Limb (tissue), 2 donors: ENCODE results near the gene KCTD21.

Experiments
- DNase-seq, 2 donors: peaks; one replicate each; pipeline ENCODE4 v3.0.0-alpha.2; 2016; ENCODE audit errors: extremely low spot score in 2 of 2

The KCTD21 gene

DNA sequence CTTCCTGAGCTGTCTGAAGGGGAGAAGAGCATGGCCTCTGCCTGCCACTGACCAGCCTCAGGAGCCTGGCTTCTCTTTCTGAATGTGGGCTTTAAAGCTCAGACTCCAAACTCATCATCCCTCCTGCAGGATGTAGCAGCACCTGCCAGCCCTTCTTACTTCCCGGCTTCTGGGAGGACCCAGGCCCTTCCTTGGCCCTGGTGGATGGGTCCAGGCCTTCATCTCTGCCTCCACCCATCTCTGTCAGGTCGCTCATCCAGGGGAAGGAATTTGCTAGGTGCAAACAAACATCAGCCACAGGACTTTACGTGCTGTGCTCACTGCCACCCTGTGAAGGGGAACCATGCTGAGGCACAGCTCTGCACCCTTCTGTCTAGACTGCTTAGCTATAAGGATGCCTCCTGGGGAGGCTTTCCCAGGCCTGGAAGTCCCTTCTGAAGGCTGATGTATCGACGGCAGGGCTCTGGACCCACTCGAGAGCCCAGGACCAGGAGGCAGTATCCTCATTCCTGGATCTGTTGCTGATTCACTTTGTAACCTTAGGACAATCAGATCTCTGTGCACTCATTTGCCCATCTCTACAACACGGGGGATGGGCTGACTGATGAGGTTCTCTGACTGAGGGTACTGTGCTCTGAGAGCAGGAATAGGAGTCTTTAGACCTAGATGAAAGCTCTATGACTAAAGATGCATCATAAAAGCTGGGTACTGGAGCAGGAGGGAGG, 31.2 kb upstream of the KCTD21 start:
- DNase-seq, result no peak

DNA sequence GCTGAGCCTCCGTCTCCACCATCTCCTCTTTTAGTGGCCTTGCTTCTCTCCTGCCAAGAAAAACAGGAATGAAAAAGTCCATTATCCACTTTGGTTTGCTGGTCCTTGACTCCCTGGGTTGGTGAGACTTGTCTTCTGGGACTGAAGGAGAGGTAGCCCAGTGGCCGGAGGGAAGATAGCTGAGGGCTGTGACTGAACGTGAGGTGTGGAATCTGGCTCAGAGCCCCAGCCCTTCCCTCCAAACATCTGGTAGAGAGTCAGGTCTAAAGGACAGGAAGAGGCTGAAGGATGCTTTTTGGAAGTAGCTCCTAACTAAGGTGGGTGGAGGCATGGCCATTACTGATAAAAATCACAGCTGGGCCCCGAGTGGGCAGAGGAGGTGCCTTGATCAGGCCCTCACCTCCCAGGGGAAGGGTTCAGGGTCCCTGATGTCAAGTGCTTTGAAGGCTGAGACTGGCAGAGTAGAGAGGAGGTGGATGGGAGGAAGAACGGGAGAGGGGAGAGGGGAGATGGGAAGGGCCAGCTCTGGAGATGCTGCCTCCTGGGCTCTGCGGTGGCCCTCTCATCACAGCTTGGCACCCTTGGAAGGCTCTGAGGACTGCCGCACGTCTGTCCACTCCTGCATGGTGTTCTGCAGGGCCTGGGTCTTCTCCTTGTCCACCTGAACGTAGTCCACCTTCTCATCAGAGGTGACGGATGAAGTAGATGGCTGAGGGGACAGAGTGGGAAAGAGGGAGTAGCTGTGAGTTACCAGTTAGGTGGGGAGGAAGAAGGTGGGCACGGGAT, 30.5 kb upstream of the KCTD21 start:
- no peak for DNase-seq

DNA sequence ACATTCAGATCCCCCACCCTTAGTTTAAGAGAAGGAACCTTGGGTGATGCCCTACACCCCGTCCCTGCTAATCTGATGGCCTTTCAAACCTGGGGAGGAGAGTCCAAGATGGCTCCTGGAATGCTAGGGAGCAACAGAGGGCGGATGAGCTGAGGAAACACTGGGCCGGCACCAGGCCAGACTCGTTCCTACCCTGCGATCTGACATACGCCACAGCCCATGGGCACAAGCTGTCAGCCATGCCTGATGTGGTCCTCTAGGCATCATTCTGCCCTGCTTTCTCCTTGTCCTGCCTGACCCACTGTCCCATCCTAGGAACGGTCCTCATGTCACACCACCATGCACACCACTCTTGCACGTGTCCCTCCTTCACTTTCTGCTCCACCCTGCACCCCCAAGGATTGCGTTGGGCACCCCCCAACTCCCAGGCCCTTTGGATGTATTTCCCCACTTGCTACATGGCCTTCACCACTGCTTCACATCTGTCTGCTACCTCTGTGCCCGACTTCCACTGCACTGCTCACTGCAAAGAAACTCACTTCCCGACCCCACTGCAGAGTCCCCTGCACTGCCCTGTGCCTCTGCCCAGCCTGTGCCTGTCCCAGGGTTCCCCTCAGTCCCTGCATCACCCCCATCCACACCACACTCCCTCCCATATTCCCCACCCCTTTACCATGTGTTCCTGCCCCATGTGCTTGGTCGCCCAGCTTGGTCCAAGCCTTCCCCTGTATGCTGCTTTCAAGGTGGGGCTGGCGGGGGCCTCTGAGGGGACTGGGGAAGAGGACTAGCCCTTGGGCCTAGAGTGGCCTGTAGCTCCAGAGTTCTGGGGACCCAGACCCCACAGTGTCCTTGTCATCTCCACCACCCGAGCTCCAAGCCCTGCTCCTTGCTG, 29.5 kb upstream of the KCTD21 start:
- no peak for DNase-seq

DNA sequence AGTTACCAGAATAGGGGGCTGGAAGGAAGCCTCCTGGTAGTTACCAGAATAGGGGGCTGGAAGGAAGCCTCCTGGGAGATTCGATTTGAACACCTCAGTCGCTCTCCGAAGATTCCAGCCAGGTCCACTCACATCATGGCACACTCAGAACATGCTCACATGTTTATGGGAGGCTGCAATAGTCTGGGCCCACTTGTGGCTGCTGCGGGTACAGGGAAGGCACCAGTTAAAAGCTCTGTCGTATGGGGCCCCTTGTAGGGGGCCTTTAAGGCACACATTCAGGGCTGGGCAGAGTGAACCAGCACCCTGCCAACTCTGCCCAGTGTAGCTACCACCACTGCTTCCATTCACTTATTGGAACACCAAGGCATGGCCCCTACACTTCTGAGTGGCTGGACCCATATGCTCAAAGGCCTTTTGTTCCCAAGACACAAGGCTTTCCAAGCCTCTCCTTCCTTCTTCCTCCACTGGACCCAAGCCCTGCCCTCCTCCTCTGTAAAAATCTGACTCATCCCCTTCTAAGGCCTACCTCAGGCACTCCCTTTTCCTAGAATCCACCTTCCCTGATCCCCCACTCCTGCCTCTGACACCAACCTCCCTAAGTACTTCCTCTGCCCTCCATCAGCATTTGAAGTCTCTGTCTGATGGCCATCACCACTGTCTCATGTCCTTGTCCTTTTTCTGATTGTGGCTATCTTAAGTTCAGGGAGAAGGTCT, 28.3 kb upstream of the KCTD21 start:
- no peak for DNase-seq

DNA sequence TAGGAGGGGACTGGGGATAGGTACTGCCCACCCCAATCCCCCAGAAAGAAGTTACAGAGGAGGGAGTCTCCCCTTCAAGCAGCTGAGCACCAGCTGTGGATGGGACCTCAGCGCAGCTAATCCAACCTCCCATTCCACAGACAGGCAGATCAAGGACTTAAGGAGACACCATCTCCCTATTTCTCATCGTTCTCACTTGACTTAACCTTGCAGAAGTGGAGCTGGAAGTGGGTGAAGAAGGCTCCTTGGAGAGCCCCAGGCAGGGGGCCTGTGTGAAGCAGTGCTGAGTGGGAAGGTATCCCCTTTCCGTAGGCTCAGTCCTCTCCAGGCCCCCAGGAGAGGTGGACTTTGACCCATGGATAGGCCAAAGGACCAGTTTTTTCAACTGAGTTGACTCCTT, 27.6 kb upstream of the KCTD21 start:
- peak in 1 of 2 donors; percentile 2 for DNase-seq

DNA sequence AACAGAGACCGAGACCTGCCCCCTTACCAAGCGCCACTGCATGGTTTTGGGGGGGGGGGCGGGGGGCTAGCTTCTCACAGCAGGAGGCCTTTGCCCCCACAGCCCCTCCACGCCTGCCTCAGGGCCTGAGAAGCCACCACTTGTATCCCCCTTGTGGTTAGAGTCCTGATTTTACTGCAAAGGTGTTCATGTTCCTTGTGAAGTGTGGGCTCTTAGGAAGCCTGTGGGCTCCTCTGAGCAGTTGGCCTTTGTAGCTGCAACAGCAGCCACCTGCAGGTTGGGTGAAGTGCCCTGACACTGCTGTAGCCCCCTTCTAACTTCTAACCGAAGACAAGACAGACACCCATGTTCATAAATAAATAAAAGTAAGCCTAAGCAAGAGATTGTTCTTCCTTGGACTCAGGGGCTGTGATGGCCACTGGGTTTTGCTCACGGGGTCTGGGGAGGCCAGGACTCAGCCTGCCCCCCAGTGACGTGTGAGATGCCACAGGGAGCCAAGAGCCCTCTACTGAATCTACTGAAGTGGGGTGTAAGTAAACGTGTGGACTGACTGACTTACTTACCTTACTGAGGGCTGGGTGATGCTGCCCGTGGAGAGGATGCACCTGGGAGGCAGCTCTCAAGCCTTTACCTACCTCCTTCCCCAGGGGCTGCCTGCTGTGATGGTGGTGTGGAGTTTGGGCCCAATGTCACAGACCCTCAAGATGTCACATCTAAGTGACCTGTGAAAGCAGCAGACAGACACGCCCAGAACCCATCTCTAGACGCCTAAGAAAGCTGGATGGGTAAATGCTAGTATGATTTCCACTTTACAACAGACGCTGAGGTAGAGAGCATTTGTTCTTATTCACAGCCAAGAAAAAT, 26.1 kb upstream of the KCTD21 start:
- peak in 1 of 2 donors; percentile 20 for DNase-seq

DNA sequence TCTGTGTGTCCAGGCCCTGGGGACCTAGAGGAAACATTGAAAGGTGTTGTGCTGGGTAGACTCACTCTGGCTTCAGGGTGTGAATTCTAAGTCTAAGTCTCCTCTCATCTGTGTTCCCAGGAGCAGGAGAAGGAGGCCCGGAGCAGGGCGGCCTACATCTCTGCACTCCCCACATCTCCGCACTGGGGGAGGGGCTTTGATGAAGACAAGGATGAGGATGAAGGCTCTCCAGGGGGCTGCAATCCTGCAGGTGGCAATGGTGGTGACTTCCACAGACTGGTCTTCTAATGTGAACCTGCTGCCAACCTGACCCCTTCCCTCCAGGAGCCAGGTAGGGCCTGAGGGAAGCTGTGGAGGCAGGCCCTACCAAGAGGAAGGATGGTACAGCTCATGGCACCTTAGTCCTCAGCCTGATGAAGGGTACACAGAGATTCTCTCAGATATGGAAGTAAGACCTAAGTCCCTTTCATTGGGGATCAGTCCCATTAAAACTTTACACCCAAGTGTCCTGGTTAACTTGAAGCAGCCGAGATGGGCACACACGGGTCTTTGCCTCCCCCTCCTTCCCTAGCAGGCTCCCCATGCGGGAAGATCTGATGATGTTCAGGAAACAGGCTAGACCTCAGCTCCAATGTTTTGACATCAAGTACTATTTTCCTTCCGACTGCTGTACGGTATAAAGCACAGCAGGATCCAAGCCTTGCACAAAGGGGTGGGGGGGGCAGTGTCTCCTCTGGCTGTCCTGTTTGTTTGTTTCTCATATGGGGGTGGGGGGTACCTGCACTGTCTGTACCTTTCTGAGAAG, 25.3 kb upstream of the KCTD21 start:
- peak in 1 of 2 donors; percentile 20 for DNase-seq

DNA sequence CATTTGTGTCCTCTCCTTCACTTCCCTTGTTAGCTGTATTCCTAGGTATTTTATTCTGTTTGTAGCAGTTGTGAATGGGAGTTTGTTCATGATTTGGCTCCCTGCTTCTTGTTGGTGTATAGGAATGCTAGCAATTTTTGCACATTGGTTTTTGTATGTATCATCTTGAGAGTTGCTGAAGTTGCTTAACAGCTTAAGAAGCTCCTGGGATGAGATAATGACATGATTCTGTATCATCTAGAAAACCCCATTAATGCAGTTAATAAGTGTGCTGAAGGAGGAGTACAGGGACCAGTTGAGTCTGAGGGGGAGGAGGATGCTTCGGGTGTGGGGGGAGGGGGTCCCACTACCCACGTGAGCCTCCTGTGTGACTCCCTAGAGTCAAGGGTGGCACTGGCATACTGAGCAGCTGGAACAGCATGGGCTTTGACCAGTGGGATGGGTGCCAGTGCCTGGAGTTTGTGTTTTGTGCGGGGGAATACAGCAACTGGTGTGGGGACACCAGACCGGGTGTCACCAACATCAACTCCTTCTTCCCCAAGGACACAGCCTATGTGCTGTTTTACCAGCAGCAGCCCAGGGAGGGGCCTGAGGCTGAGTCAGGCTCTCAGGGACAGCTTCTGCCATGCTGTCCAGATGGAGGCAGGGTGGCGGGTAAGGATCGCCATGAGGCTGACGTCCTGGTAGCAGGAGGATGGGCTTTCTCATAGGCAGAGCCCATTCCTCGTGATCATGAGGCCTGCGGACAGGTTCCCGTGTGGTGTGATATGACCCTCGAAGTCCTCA, 24.4 kb upstream of the KCTD21 start:
- DNase-seq, result peak in 1 of 2 donors; percentile 21

DNA sequence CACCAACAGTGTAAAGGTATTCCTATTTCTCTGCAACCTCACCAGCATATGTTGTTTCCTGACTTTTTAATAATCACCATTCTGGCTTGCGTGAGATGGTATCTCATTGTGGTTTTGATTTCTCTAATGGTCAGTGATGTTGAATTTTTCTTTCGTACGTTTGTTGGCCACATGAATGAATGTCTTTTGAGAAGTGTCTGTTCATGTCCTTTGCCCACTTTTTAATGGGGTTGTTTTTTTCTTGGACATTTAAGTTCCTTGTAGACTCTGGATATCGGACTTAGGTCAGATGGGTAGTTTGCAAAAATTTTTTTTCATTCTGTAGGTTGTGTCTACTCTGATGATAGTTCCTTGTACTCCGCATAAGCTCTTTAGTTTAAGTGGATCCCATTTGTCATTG, 23.1 kb upstream of the KCTD21 start:
- no peak for DNase-seq

DNA sequence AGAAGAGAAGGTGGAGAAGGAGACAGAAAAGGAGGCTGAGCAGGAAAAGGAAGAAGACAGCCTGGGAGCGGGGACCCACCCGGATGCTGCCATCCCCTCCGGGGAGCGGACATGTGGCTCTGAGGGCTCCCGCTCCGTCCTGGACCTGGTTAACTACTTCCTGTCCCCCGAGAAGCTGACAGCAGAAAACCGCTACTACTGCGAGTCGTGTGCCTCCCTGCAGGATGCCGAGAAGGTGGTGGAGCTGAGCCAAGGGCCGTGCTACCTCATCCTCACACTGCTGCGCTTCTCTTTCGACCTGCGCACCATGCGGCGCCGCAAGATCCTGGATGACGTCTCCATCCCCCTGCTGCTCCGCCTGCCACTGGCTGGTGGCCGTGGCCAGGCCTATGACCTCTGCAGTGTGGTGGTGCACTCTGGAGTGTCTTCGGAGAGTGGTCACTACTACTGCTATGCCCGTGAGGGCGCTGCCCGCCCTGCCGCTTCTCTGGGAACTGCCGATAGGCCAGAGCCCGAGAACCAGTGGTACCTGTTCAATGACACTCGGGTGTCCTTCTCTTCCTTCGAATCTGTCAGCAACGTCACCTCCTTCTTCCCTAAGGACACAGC, 21.7 kb upstream of the KCTD21 start:
- DNase-seq, result no peak

DNA sequence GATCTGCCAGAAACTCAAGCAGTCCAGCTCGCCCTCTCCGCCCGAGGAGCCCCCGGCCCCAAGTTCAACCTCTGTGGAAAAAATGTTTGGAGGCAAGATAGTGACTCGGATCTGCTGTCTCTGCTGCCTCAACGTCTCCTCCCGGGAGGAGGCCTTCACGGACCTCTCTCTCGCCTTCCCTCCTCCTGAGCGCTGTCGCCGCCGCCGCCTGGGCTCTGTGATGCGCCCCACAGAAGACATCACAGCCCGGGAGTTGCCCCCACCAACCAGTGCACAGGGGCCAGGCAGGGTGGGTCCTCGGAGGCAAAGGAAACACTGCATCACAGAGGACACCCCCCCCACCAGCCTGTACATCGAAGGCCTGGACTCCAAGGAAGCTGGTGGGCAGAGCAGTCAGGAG, 21.1 kb upstream of the KCTD21 start:
- DNase-seq, result no peak

DNA sequence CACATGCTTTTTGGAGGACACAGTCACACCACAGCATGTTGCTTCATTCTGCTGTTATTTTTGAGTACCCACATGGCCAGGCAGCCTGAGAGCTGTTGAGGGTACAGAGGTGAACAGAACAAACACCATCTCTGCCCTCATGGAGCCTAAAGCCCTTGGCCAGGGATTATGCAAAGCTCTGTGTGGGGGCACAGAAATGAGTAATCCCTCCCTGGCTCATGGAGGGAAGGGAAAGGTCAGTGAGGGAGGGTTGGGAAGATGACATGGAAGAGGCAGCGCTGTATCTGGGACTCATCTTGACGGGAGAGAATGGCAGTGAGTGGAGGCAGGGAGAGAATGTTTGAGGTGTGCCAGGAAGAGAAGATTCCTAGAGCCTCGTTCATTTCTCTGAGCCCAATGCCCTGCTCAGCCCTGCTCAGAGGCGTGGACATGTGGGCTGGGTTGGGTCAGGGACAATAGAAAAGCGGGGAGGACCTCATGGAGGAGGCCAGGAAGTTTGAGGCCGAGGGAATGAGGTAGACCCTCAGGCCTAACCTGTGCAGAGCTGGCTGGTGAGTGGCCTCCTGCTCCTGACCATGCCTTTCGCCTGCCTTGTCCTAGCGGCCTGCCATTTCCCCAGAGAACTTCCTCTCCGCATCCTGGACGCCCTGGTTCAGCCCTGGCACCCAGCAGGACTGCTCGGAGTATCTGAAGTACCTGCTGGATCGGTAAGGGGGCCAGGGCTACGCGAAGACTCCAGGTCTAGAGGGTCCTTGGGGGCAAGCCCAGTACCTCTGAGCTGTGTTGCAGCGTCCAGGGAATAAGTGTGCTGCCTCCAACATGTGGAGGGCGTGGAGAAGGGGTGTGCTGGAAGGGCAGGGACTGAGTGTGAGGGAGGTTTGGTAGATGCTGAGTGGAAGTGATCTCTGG, 20.1 kb upstream of the KCTD21 start:
- DNase-seq, result no peak

DNA sequence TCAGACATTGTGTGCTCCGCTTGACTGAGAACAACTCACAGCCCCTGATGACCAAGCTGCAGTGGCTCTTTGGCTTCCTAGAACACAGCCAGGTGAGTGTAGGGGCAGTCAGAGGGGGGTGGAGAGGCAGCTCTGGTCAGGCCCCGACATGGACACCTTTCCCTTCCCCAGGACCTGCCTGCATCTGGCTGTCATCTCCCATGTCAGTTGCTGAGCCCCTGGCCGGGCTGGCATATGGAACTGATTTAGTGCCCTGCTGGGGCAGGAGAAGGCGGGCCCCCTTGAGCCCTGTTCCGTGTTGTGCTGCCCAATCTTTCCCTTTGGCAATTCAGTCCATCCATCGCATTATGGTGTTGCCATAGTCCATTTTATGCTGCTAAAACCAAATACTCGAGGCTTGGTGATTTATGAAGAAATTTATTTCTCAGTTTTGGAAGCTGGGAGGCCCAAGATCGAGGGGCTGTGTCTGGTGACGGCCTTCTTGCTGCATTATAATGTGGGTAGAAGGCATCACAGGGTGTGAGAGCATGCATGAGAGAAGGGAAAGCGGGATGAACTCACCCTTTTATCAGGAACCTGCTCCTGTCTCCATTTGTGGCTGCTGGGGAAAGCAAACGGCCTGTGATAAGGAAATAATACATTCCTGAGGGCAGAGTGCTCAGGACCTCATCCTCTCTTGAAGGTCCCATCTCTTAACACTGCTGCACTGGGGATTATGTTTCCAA, 19.3 kb upstream of the KCTD21 start:
- no peak for DNase-seq

DNA sequence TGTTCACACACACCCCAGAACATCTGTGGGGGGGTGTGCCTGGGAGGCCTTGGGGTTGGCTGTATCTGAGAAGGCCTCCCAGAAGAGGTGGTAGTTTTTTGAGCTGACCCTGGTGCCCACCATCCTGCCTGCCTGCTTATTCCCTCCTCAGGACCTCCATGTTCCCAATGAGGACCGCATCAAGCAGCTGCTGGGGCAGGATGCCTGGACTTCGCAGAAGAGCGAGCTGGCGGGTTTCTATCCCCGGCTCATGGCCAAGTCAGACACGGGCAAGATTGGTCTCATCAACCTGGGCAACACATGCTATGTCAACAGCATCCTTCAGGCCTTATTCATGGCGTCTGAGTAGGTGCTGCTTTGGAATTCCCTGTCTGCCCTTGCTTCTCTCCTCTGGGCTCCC, 17.3 kb upstream of the KCTD21 start:
- no peak for DNase-seq

DNA sequence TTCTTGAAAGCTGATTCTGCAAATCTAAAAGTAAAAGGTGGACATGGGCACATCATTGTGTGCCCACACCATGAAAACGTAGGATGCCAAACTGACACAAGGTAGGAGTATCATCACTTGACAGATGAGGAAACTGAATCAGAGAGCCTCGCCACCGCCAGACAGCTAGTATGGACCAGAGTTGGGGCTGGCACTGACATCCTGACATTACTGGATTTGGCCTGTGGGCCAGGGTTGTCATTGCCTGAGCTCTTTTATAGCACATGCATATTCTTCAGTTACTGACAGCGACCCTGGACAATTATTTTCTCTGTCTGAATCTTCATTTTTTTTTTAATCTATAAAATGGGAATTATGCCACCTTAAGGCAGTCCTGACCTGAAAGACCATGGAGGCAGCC, 16.8 kb upstream of the KCTD21 start:
- no peak for DNase-seq

DNA sequence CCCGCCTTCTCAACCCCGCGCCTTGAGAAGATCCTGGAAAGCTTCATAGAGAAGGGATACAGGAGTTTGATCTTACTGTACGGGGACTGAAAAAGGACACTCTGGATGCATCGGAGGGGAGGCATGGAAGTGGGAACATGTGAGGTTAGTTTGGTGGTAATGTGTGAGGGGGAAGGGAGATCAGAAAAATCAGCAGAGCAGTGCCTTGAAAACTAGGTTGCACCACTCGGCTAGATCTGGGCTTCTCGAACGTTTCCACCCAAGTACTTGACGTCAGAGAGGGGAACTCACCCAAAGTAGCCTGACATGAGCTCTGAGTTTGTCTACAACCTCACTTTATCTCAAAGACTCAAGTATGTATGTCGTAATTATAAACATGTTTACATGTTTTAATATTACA, 14.8 kb upstream of the KCTD21 start:
- DNase-seq, result no peak

DNA sequence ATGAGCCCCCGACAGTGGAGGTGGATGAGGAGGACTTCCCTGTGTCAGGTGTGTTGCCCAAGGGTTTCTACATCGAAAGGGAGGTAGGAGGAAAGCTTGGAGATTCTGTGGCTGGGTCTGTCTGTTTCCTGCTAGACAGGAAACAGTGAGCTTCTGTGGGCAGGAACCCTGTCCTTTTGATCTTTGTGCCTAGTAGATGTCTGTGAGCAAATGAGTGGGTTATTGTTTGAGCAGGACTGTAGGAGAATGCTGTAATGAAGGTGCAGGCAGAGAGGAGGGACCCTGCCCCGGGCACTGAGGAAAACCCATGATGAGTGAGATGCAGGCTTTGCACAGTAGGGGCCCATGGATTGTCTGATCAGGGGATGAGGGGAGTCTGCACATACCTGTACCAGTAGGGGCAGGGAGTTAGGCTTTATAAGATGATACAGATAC, 14.3 kb upstream of the KCTD21 start:
- DNase-seq, result no peak
